ENCODE results near the gene RNF175.
"Not testable (repeated sequence)": the region's sequence is repeated elsewhere in the genome, so short reads cannot be mapped to it uniquely, and the experiment has no call there.

Gene RNF175

DNA sequence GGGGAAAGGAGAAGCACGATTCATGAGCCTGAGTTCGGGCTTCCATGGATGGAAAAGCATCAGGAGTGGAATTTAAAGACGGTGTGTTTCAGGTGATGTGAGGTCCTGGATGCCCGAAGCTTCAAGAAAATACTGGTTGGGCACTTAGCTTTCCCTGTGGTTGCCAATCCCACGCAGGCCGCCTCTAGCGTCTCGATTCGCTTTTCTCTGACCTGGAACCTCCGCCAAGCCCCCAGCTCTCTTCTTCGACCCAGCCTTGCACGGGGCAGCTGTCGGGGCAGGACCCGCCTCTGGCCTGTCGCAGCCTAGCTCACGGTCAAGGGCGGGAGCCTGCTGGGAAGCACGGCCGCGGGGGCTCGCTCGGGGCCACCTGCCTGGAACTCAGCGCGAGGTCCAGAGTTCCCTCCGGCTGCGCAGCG, 76.1 kb downstream of the RNF175 start:
- no peak for DNase-seq (ENCODE audit: low read depth in 2 of 2)

DNA sequence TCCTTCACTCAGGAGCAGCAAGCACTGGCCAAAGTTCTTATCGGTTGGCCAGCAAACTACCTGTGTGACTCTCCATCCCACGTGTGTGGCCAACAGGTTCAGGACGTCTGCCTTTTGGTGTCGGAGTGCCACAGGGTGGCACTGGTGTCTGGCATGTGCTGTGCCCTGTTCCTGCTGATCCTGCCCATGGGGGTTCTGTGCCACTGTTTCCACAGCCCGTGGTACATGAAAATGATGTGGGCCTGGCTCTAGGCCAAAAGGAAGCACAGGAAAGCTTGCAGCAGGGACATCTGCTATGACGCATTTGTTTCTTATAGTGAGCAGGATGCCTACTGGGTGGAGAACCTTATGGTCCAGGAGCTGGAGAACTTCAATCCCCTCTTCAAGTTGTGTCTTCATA, 80.3 kb downstream of the RNF175 start:
- DNase-seq (ENCODE audit: low read depth in 2 of 2) = no peak

DNA sequence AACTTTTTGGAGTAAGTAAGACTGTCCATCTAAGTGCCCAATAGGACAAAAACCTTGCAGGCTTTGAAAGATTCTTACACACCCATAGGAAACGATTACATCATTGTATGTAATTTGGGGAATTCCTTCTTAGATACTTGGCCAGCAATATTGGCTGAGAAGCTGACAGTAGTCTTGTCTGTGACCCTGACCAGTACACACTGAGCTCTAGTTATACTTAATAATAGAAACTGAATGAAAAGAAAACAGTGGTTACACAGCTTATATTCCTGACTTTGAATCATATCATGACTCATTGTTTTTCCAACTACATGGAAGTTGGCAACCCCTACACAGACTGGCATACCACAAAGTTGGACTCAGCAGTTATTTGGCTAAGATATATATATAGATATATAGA, 82.8 kb downstream of the RNF175 start:
- no peak for DNase-seq (ENCODE audit: low read depth in 2 of 2)

DNA sequence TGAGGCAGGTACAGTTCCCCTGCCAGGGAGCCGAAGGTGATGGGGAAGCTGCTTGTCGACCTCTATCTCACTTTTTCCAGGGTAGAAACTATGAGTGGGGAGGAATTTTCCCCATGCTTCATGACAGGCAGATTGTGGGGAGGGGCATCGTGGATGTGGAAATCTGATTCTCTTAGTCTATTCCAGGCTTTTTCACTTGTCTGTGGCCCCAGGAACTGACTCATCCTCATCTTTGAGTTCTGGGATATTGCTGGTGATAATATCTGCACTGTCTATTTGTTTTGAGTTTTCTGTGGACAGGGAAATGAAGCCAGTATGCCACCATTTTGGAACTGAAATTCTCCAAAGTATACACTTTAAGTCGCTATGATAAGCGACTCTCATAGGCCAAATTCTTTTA, 83.3 kb downstream of the RNF175 start:
- no peak for DNase-seq (ENCODE audit: low read depth in 2 of 2)

DNA sequence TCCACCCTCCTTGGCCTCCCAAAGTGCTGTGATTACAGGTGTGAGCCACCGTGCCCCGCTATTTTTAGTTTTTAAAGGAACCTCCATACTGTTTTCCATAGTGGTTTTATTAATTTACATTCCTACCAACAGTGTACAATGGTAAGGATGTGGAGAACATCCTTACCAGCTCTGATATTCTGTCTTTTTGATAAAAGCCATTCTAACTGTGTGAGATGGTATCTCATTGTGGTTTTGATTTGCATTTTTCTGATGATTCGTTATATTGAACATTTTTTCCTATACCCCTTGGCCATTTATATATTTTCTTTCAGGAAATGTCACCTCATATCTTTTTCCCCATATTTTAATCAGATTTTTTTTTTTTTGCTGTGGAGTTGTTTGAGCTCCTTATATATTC, 90.0 kb downstream of the RNF175 start:
- no peak for DNase-seq (ENCODE audit: low read depth in 2 of 2)

DNA sequence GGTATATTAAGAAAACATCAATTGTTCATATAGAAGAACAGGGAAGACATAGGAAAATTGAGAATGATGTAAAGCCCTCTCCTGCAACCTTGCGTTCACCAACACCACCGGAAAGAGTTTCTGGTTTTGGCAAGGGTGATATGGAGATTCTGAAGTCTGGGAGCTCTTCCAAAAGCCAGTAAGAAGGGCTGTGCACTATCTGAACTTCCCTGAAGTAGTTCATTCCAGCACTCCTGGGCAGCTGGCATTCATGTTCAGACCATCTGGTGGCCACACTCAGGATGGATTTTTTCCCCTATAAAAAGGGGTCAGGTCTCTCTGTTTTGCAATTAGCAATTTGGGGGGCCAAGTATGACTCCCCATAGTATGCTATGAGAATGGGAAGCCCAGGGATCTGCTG, 91.2 kb downstream of the RNF175 start:
- DNase-seq (ENCODE audit: low read depth in 2 of 2) = no peak

DNA sequence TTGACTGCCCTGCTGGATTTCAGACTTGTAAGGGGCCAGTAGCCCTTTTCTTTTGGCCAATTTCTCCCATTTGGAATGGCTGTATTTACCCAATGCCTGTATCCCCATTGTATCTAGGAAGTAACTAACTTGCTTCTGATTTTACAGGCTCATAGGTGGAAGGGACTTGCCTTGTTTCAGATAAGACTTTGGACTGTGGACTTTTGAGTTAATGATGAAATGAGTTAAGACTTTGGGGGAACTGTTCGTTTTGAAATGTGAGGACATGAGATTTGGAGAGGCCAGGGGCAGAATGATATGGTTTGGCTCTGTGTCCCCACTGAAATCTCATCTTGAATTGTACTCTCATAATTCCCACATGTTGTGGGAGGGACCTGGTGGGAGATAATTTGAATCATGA, 93.3 kb downstream of the RNF175 start:
- not testable (repeated sequence) for DNase-seq (ENCODE audit: low read depth in 2 of 2)

DNA sequence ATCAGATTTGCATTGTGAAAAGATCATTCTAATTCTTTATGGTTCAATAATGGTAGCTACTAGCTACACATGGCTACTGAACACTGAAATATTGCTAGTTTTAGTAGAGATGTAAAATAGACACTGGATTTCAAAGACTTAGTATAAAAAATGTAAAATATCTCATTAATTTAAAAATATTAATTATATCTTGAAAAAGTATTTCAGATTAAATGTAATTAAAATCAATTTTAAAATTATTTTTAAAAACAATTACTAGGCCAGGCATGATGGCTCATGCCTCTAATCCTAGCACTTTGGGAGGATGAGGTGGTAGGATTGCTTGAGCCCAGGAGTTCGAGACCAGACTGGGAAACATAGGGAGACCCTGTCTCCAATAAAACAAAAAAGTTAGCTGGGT, 96.2 kb downstream of the RNF175 start:
- no peak for DNase-seq (ENCODE audit: low read depth in 2 of 2)

DNA sequence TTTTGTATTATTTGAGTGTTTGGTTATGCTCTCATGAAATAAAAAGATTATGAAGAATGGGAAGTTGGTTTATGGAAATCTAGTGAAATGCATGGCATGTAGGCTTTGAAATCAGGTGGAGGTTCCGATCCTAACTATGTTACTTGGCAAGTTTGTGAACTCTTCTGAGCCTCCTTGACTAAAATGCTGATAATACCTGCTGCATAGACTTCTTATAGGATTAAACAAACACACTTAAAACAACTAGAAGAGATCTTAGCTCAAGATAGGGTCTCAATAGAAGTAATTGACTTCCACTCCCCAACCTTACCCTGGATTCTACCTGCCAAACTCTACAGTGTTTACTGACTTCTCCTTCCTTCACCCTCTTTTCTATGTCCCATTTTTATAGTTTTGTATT, 97.9 kb downstream of the RNF175 start:
- no peak for DNase-seq (ENCODE audit: low read depth in 2 of 2)

DNA sequence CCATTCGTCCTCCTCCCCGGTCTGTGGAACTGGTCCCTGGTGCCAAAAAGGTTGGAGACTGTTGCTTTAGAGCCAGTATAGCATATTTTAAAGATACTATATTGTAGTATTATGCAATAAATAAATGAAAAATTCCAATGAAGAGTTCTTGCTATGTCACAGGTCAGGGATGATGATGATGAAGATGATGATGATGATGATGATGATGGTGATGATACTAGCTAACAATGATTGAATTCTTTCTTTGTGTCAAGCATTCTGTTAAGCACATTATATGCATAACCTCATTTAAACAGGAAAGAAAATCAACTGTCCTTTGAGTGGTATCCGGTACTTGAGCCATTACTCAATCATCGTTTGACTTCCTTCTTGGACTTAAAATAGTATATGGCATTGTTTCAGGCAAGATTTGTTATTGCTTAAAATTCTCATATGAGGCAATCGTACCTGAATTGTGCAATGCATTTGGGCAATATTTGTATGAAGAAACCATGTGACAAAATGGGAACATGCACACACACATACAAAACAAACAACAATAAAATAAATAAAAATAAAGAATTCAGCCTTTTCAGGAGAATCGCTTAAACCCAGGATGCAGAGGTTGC, 98.5 kb downstream of the RNF175 start:
- DNase-seq (ENCODE audit: low read depth in 2 of 2) = no peak
